Stimulated activated naive B cell treated with anti-CD40 and anti-IgM and Interleukin-4, amounts not matched to agents 10 μg/mL and 1 μg/mL and 100 μg/mL, for 72 hours (primary cell): ENCODE data around the gene HM13.
"Not testable (repeated sequence)": the region's sequence is repeated elsewhere in the genome, so short reads cannot be mapped to it uniquely, and the experiment has no call there.

Experiments used
- ATAC-seq, 2 donors: fragments of 150-1000 bp; cut with Tn5 transposase; replicated peaks; 2 replicates each; pipeline ENCODE4 v1.10.0; 2021; ENCODE audit warnings: moderate library complexity in 1 of 2
- DNase-seq: peaks from one replicate; pipeline ENCODE4 v3.0.0; 2021
- H3K27ac Mint-ChIP-seq: one replicate; pipeline ENCODE4 v1.8.0; 2022; ENCODE audit warnings: mild to moderate bottlenecking, mixed read lengths
- H3K27me3 Mint-ChIP-seq, 2 donors: one replicate each; pipeline ENCODE4 v1.8.0; 2022; ENCODE audit warnings: mixed read lengths in 2 of 2
- H3K36me3 Mint-ChIP-seq, 2 donors: one replicate each; pipeline ENCODE4 v1.8.0; 2022; ENCODE audit warnings: mixed read lengths in 2 of 2, mild to moderate bottlenecking in 1 of 2
- H3K4me1 Mint-ChIP-seq, 2 donors: one replicate each; pipeline ENCODE4 v1.8.0; 2022; ENCODE audit warnings: mixed read lengths in 2 of 2, mild to moderate bottlenecking in 1 of 2
- H3K4me3 Mint-ChIP-seq, 2 donors: one replicate each; pipeline ENCODE4 v1.8.0; 2022; ENCODE audit warnings: mild to moderate bottlenecking in 2 of 2, mixed read lengths in 2 of 2, moderate library complexity in 1 of 2
- H3K9me3 Mint-ChIP-seq, 2 donors: one replicate each; pipeline ENCODE4 v1.8.0; 2022; ENCODE audit warnings: mixed read lengths in 2 of 2, mild to moderate bottlenecking in 1 of 2

HM13 gene

DNA sequence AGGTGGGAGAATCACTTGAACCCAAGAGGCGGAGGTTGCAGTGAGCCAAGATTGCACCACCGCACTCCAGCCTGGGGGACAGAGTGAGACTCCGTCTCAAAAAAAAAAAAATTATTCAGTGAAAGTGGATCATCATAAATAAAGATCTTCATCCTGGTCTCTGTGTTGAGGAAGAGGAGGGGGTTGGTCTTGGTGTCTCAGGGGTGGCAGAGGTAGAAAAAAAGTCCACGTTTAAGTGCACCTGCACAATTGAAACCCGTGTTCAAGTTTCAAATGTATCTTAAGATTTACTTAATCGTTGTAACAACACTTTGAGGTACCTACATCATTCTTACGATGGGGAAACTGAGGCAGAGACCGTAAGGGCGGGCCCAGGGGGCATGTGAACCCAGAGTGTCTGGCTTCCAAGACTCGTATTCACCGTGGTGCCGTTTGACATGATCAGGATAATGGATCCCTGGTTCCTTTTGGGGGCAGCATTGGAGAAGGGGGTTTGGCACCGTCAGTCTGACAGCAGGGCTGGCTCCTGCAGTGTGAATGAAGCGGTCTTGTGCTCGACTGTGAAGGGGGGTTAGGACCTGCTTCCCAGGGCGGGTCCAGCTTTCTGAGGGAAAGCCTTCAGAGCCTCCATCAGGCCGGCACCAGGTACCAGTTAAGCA lies 57.9 kb downstream of the HM13 start:
- DNase-seq (no peak), ATAC-seq (peak; percentile 5 to 6)
- no peaks in the 10 kb centered on the region for H3K27me3 Mint-ChIP-seq
- peak overlapping the region; percentile 93 for H3K27ac Mint-ChIP-seq
- peaks cover 18 to 47% of the 10 kb centered on the region in 2 donors for H3K4me1 Mint-ChIP-seq
- no peaks in the 10 kb centered on the region for H3K9me3 Mint-ChIP-seq
- peaks cover 6 to 9% of the 10 kb centered on the region in 2 donors for H3K36me3 Mint-ChIP-seq
- H3K4me3 Mint-ChIP-seq = peak overlapping the region; percentile 89 to 90

DNA sequence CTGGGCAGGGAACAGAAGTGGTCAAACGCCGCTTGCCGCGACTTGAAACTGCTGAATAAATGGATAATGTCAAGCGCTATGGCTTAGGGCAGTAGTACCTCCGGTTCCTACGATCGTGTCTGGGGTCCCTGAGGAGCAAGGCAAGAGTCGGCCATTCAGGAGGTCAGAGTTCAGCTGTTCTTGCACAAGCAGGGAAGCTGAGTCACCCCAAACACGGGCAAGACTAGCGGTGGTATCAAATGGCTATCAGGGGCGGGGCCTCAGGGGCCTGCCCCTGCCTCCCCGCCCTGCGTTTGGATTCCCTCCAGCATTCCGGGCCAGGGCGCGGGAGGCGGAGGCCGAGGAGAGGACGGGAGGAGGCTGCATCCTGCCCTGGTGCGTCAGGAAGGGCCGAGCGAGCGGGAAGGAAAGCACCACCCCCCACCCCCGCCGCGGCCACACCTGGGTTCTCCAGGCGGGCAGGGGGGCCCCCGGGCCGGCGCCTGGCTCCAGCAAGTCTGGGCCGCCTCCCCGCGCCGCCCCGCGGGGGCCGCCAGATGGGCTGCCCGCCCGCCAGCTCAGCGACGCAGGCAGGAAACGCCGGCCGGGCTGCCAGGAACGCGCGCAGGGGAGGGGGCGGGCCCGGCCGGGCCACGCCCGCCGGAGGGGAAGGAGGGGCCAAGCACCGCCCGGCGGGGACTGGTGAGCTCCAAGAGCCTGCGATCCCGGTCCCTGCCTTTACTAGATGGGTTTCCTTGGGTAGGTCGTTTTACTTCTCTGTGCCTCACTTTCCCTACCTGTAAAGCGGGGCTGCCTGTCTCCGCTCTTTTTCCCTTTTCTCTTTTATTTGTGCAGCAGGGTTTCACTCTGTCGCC lies 58.7 kb downstream of the HM13 start:
- Mint-ChIP-seq H3K27ac (peak overlapping the region; percentile 93), H3K4me3 (peak overlapping the region; percentile 89 to 90), H3K27me3 (no peaks in the 10 kb centered on the region), H3K9me3 (no peaks in the 10 kb centered on the region), H3K36me3 (peaks cover 2 to 5% of the 10 kb centered on the region in 2 donors), H3K4me1 (peaks cover 18 to 40% of the 10 kb centered on the region in 2 donors)
- ATAC-seq = peak; percentile 89
- peak; percentile 78 for DNase-seq

DNA sequence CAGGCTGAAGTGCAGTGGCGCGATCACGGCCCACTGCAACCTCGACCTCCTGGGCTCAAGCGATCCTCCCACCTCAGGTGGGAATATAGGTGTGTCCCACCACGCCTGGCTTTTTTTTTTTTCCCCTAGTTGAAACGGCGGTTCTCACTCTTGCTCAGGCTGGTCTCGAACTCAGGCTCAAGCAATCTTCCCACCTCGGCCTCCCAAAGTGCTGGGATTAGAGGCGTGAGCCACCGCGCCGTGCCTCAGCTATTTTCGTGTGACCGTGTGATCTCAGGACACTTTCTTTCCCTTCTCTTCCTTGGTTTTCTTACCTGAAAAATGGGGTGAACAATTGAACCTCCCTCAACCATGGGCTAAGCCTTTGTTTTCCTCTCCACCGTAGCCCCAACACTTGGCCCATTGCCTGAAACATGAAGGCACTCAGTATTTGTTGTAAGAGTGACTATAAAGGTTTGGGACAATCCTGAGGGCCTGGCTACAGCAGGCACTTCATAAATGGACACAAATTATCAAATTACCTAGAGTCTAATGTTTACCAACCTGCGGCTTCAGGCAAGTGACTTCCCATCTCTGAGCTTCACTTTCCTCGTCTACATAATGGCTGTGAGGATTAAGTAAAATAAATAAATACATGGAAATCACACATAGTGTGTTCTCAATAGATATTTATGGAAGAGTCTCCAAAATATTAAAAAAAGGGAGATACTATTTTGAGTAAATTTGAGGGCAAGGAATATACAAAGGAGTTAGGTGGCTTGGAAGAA lies 59.5 kb downstream of the HM13 start:
- Mint-ChIP-seq H3K27ac (peak overlapping the region; percentile 83), H3K4me3 (peak overlapping the region; percentile 89 to 90), H3K9me3 (no peaks in the 10 kb centered on the region), H3K27me3 (no peaks in the 10 kb centered on the region), H3K36me3 (peaks cover 0 to 4% of the 10 kb centered on the region in 2 donors), H3K4me1 (peaks cover 18 to 37% of the 10 kb centered on the region in 2 donors)
- no peak for DNase-seq
- peak; percentile 2 to 3 for ATAC-seq

DNA sequence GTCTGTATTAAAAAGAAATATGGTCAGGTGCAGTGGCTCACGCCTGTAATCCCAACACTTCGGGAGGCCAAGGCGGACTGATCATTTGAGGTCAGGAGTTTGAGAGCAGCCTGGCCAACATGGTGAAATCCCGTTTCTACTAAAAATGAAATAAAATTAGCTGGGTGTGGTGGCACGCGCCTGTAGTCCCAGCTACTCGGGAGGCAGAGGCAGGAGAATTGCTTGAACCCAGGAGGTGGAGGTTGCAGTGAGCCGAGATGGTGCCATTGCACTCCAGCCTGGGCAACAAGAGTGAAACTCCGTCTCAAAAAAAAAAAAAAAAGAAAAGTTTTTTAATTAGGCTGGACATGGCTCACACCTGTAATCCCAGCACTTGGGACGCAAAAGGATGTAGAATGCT lies 60.7 kb downstream of the HM13 start:
- not testable (repeated sequence) for H3K4me3 Mint-ChIP-seq, H3K9me3 Mint-ChIP-seq, H3K36me3 Mint-ChIP-seq, DNase-seq, ATAC-seq, H3K27me3 Mint-ChIP-seq, H3K27ac Mint-ChIP-seq
- H3K4me1 Mint-ChIP-seq = peaks cover 18 to 25% of the 10 kb centered on the region in 2 donors

DNA sequence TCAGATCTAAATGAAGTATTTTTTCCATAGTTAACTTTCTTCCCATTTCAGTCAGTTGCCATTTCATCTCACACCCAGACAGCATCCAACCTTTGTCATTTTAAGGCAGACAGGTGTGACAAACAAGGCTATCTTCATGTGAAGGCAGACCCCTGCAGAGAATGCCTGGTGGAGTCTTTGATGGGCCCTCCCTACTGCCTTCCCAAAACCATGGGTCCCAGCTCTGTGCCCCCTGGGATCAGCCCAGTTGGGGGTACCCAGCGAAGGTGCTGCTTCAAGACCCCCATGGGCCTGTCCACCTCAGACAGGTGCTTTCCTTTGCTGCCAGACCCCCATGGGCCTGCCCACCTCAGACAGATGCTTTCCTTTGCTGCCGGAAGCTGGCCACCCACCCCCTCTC lies 62.5 kb downstream of the HM13 start:
- no peak overlapping the region for H3K4me3 Mint-ChIP-seq
- ATAC-seq = no peak
- H3K27ac Mint-ChIP-seq = no peak overlapping the region
- H3K4me1 Mint-ChIP-seq = peaks cover 16 to 21% of the 10 kb centered on the region in 2 donors
- no peak for DNase-seq
- no peaks in the 10 kb centered on the region for H3K36me3 Mint-ChIP-seq
- H3K27me3 Mint-ChIP-seq = peaks cover 0 to 8% of the 10 kb centered on the region in 2 donors
- no peaks in the 10 kb centered on the region for H3K9me3 Mint-ChIP-seq

DNA sequence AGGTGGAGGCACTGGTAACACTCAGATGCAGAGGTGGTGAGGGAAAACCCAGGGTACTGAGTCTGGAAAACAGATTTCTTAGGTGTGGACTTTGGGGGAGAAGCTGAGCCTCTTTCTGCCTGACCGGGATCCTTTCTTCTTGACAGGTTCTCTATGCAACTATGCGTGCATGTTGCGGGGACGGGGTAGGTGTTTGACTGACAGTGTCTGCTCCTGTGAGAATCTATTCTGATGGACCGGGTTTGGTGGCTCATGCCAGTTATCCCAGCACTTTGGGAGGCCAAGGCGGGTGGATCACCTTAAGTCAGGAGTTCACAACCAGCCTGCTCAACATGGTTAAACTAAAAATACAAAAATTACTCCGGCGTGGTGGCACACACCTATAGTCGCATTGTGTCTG lies 63.0 kb downstream of the HM13 start:
- Mint-ChIP-seq H3K27me3 (peaks cover 0 to 8% of the 10 kb centered on the region in 2 donors), H3K27ac (no peak overlapping the region), H3K36me3 (no peaks in the 10 kb centered on the region), H3K4me1 (peaks cover 14 to 17% of the 10 kb centered on the region in 2 donors), H3K4me3 (no peak overlapping the region), H3K9me3 (no peaks in the 10 kb centered on the region)
- DNase-seq = no peak
- no peak for ATAC-seq

DNA sequence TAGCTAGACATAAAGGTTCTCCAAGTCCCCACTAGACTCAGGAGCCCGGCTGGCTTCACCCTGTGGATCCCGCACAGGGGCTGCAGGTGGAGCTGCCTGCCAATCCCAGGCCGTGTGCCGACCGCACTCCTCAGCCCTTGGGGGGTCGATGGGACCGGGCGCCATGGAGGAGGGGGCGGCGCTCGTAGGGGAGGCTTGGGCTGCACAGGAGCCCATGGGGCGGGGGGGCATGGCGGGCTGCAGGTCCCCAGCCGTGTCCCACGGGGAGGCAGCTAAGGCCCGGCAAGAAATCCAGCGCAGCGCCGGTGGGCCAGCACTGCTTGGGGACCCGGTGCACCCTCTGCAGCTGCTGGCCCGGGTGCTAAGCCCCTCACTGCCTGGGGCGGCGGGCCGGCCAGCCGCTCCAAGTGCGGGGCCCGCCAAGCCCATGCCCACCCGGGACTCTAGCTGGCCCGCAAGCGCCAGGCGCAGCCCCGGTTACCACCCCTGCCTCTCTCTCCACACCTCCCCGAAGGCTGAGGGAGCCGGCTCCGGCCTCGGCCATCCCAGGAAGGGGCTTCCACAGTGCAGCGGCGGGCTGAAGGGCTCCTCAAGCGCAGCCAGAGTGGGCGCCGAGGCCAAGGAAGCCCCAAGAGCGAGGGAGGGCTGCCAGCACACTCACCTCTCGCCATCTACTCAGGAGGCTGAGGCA lies 64.4 kb downstream of the HM13 start:
- H3K4me1 Mint-ChIP-seq = peaks cover 4 to 5% of the 10 kb centered on the region in 2 donors
- H3K4me3 Mint-ChIP-seq = no peak overlapping the region
- no peak overlapping the region for H3K27ac Mint-ChIP-seq
- H3K36me3 Mint-ChIP-seq = no peaks in the 10 kb centered on the region
- no peak for ATAC-seq
- H3K9me3 Mint-ChIP-seq = no peaks in the 10 kb centered on the region
- no peak for DNase-seq
- peaks cover 0 to 8% of the 10 kb centered on the region in 2 donors for H3K27me3 Mint-ChIP-seq

DNA sequence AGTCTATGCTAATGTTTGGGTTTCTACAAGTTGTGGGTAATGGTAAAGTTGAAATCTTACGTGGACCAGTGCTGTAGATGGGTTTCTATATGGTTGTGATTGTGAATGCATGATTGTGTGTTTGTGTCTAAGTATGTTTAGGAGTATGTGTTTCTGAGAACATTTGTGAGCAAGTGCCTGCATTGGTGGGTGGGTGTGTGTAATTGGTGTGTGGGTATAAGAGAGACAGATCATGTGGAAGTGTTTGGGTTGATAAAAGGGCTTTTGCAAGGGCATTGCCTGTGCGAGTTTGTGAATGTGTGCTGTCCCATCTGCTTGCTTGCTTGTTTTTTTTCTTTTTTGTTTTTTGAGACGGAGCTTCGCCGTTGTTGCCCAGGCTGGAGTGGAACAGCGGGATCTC lies 65.0 kb downstream of the HM13 start:
- no peak for DNase-seq
- Mint-ChIP-seq H3K4me3 (no peak overlapping the region), H3K9me3 (no peaks in the 10 kb centered on the region), H3K4me1 (no peaks in the 10 kb centered on the region), H3K36me3 (no peaks in the 10 kb centered on the region), H3K27ac (no peak overlapping the region), H3K27me3 (peaks cover 0 to 10% of the 10 kb centered on the region in 2 donors)
- no peak for ATAC-seq

DNA sequence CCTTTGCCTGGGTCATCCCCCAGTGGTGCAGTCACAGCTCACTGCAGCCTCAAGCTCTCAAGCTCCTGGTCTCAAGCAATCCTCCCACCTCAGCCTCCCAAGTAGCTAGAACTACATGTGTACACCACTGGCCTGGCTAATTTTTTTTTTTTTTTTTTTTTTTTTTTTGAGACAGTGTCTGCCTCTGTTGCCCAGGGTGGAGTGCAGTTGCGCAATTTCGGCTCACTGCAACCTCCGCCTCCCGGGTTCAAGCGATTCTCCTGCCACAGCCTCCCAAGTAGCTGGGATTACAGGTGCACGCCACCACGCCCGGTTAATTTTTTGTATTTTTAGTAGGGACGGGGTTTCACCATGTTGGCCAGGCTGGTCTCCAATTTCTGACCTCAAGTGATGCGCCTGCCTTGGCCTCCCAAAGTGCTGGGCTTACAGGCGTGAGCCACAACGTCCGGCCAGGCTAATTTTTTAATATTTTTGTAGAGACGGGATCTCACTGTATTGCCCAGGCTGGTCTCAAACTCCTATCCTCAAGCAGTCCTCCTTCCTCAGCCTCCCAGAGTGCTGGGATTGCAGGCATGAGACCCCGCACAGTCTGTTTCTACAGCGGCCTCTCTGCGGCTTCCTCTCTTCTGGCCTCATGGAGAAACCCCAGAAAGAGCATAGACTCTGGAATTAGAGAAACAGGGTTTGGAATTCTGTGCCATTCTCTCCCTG lies 65.9 kb downstream of the HM13 start:
- ATAC-seq, H3K27ac Mint-ChIP-seq, H3K4me3 Mint-ChIP-seq, H3K9me3 Mint-ChIP-seq, H3K4me1 Mint-ChIP-seq, DNase-seq, H3K36me3 Mint-ChIP-seq: not testable (repeated sequence)
- H3K27me3 Mint-ChIP-seq = peaks cover 0 to 15% of the 10 kb centered on the region in 2 donors

DNA sequence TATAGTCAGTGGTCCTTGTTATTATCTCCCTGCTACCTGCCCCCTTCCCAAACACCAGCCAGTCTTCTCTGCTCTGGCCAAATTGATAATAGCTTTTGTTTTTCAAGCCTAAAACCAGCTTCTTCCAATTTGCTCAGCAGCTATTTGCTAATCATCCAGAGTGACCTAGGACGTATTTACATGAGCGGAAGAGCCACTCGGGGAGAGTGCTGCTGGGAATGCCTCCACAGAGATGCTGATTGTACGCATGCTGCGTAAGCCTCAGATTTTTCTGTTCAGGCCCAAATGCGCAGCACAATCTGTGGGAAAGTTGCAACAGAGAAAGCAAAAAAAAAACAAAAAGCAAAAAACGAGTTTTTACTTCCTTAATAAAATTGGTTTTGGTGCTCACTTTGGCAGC lies 66.5 kb downstream of the HM13 start:
- Mint-ChIP-seq H3K27ac (no peak overlapping the region), H3K9me3 (no peaks in the 10 kb centered on the region), H3K4me1 (no peaks in the 10 kb centered on the region), H3K27me3 (peaks cover 5 to 15% of the 10 kb centered on the region in 2 donors), H3K4me3 (no peak overlapping the region), H3K36me3 (no peaks in the 10 kb centered on the region)
- DNase-seq (no peak), ATAC-seq (no peak)

DNA sequence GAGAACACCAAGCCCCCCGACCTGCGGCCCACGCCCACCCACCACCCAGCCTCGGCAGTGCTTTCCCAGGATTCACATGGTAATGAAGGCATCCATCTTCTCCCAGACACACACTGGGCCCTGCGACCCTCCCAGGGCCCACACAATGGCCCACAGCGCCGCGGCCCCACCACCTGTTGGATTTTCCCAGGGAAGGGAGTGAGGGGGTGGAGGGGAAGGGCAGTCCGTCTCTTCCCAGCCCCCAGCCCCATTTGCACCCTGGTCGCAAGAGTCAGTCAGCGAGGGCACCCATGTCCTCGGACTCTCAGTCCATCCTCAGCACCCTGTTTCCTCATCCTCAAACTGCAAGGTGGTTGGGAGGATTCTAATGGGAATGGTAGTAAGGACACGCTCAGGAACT lies 67.1 kb downstream of the HM13 start:
- no peak overlapping the region for H3K27ac Mint-ChIP-seq
- no peaks in the 10 kb centered on the region for H3K9me3 Mint-ChIP-seq
- no peaks in the 10 kb centered on the region for H3K36me3 Mint-ChIP-seq
- no peak overlapping the region for H3K4me3 Mint-ChIP-seq
- H3K27me3 Mint-ChIP-seq = peaks cover 9 to 15% of the 10 kb centered on the region in 2 donors
- ATAC-seq (no peak), DNase-seq (no peak)
- H3K4me1 Mint-ChIP-seq = no peaks in the 10 kb centered on the region

DNA sequence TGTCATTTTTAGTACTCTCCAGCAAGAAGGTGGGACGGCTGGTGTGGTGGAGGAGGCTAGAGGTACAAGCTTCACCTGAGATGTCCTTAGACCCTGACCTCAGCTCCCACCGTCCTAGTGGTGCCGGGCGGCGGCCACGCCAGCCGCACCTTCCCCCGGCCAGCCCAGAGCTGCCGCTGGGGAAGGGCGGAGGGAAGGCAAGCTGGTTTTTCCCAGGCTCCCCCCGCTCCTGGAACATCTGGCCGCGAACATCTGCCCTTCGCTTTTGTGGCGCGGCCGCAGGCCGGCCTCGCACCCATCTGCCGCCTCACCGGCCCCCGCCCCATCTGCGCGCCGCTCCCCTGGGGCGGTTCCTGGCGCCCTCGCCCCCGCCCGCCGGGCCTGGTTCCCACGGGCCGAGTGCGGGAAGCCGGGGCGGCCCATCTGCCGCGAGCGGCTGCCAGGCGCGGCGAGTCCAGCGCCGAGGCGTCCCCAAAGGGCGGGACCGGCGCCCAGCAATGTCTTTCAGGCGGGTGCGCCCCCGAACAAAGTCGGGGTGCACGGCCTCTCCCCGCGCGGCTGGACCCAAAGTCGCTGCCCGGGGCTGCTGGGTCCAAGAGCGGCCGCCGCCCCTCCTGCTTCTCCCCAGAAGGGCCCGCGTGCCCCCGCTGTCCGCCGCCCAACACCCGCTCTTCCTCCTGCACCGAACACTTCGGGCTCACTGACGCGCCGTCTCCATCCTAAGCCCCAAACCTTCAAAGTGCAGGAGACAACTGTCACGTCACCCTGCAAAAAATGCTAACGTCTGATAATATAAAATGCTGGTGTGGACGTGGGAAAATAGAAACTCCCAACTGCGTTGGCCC lies 73.5 kb downstream of the HM13 start:
- Mint-ChIP-seq H3K36me3 (peaks cover 0 to 3% of the 10 kb centered on the region in 2 donors), H3K4me3 (peak overlapping the region; percentile 66 to 80), H3K4me1 (peaks cover 3 to 15% of the 10 kb centered on the region in 2 donors), H3K9me3 (no peaks in the 10 kb centered on the region), H3K27ac (no peak overlapping the region), H3K27me3 (peaks cover 22 to 33% of the 10 kb centered on the region in 2 donors)
- peak; percentile 46 to 50 for ATAC-seq
- no peak for DNase-seq
